Smooth muscle cell (in vitro differentiated cells): ENCODE measurements around the gene ITPRIPL2. TPM values are rescaled to one million over a fixed set of nuclear protein-coding genes. Genes with fewer than 3 reads are reported as not detected.

Experiments used
- DNase-seq: peaks from one replicate; lab custom pipeline; 2025; ENCODE audit not compliant: unreplicated experiment; lab: John Stamatoyannopoulos, UW
- H2AFZ ChIP-seq: fragments of 200-600 bp; sonication (generic); 2 replicates; pipeline ENCODE4 v1.6.0; 2016; ENCODE audit warnings: antibody characterized with exemption, low read depth, mild to moderate bottlenecking
- H3F3A ChIP-seq: fragments of 200-600 bp; sonication (generic); 2 replicates; pipeline ENCODE4 v1.6.0; 2017; ENCODE audit warnings: antibody characterized with exemption, low read depth
- H3K27ac ChIP-seq: fragments of 200-600 bp; sonication (generic); 2 replicates; pipeline ENCODE4 v1.5.1; 2016; ENCODE audit warnings: low read depth, mild to moderate bottlenecking
- H3K27me3 ChIP-seq: fragments of 200-600 bp; sonication (generic); 2 replicates; pipeline ENCODE4 v1.6.1; 2016; ENCODE audit warnings: low read depth, mild to moderate bottlenecking
- H3K36me3 ChIP-seq: fragments of 200-600 bp; sonication (generic); 2 replicates; pipeline ENCODE4 v1.5.1; 2016; ENCODE audit warnings: low read depth
- H3K4me1 ChIP-seq: fragments of 200-600 bp; sonication (generic); 2 replicates; pipeline ENCODE4 v1.5.1; 2016; ENCODE audit warnings: low read depth
- H3K4me2 ChIP-seq: fragments of 200-600 bp; sonication (generic); 2 replicates; pipeline ENCODE4 v1.6.0; 2016; ENCODE audit warnings: mild to moderate bottlenecking
- H3K4me3 ChIP-seq: fragments of 200-600 bp; sonication (generic); 2 replicates; pipeline ENCODE4 v1.5.1; 2016; ENCODE audit warnings: mild to moderate bottlenecking
- H3K79me2 ChIP-seq: fragments of 200-600 bp; sonication (generic); 2 replicates; pipeline ENCODE4 v1.6.0; 2016; ENCODE audit warnings: low read depth, mild to moderate bottlenecking
- H3K9ac ChIP-seq: fragments of 200-600 bp; sonication (generic); 2 replicates; pipeline ENCODE4 v1.6.0; 2016; ENCODE audit warnings: low read depth
- H3K9me3 ChIP-seq: fragments of 200-600 bp; sonication (generic); replicated peaks from 2 replicates; pipeline ENCODE4 v1.5.1; 2016; ENCODE audit warnings: low read depth
- H4K20me1 ChIP-seq: fragments of 200-600 bp; sonication (generic); 2 replicates; pipeline ENCODE4 v1.6.0; 2016; ENCODE audit warnings: low read depth
- CTCF ChIP-seq: fragments of 200-600 bp; sonication (generic); IDR thresholded peaks from 2 replicates; pipeline ENCODE4 v1.5.1; 2017; ENCODE audit warnings: borderline replicate concordance, mild to moderate bottlenecking, antibody characterized with exemption; ENCODE audit not compliant: insufficient read depth, poor library complexity, severe bottlenecking
- WGBS: methylation state at CpG from one replicate; pipeline ENCODE4 v1.1.7; 2016; ENCODE audit warnings: low lambda C conversion rate; 5-methylcytosine and 5-hydroxymethylcytosine counted together
- polyA plus RNA-seq: library from polyadenylated mRNA; unstranded; fragments of >200 nt; fragmentation: Nextera tagmentation; extraction: Ambion mirVana; gene quantifications from 2 replicates; pipeline ENCODE4 v1.2.1, GENCODE V29; 2016
- total RNA-seq: library from RNA; depleted of rRNA; stranded (reverse); fragments of >200 nt; gene quantifications from 2 replicates; pipeline ENCODE4 v1.2.3, GENCODE V29; 2014

Gene ITPRIPL2
- total and polyA plus RNA-seq, 2 experiments from 2014 or later = 16.4 to 26.4 TPM

- Histone ChIP-seq H2AFZ (no peak overlapping the region), H3K27ac (no peak overlapping the region), H3K27me3 (no peaks in the 10 kb centered on the region), H3K9ac (no peak overlapping the region), H3K4me1 (peaks cover 4% of the 10 kb centered on the region), H3K4me3 (no peak overlapping the region), H3K4me2 (no peak overlapping the region), H3K9me3 (no peaks in the 10 kb centered on the region), H3K79me2 (no peaks in the 10 kb centered on the region), H4K20me1 (no peaks in the 10 kb centered on the region), H3K36me3 (no peaks in the 10 kb centered on the region), H3F3A (peaks cover 7% of the 10 kb centered on the region)
- no peak for TF ChIP-seq CTCF
- DNase-seq = no peak
- 92% methylated on average over 9 of the region's 9 CpGs for WGBS
Observed at GRCh38 chr16:19143599-19143956, 29.8 kb downstream of the ITPRIPL2 start.

GRCh38 chr16:19145010-19145409 is 31.2 kb downstream of the ITPRIPL2 start:
- DNase-seq = no peak
- no peaks in the 10 kb centered on the region for H3K4me1 ChIP-seq
- H3K27ac ChIP-seq = no peak overlapping the region
- no peak overlapping the region for H3K4me2 ChIP-seq
- no peaks in the 10 kb centered on the region for H3K79me2 ChIP-seq
- no peak overlapping the region for H3K4me3 ChIP-seq
- TF ChIP-seq CTCF = no peak
- H3K27me3 ChIP-seq = no peaks in the 10 kb centered on the region
- no peak overlapping the region for H3K9ac ChIP-seq
- H4K20me1 ChIP-seq = no peaks in the 10 kb centered on the region
- H3K9me3 ChIP-seq = no peaks in the 10 kb centered on the region
- H2AFZ ChIP-seq = no peak overlapping the region
- WGBS = 77% methylated on average over 3 of the region's 3 CpGs
- H3K36me3 ChIP-seq = no peaks in the 10 kb centered on the region
- no peaks in the 10 kb centered on the region for H3F3A ChIP-seq

- TF ChIP-seq CTCF = no peak
- Histone ChIP-seq H3K9me3 (no peaks in the 10 kb centered on the region), H3K27ac (no peak overlapping the region), H3K4me3 (no peak overlapping the region), H3K27me3 (no peaks in the 10 kb centered on the region), H3K36me3 (no peaks in the 10 kb centered on the region), H3K4me2 (no peak overlapping the region), H3K9ac (no peak overlapping the region), H3K4me1 (no peaks in the 10 kb centered on the region), H4K20me1 (no peaks in the 10 kb centered on the region), H2AFZ (no peak overlapping the region), H3F3A (no peaks in the 10 kb centered on the region), H3K79me2 (no peaks in the 10 kb centered on the region)
- 84% methylated on average over 4 of the region's 4 CpGs for WGBS
- DNase-seq = no peak
Observed at GRCh38 chr16:19147126-19147525, 33.4 kb downstream of the ITPRIPL2 start.

- no peaks in the 10 kb centered on the region for H3K79me2 ChIP-seq
- H3K9me3 ChIP-seq = no peaks in the 10 kb centered on the region
- no peak overlapping the region for H2AFZ ChIP-seq
- H3K4me2 ChIP-seq = no peak overlapping the region
- no peak for DNase-seq
- H3K4me1 ChIP-seq = no peaks in the 10 kb centered on the region
- H3K27me3 ChIP-seq = no peaks in the 10 kb centered on the region
- H3K4me3 ChIP-seq = no peak overlapping the region
- WGBS = 90% methylated on average over 4 of the region's 4 CpGs
- no peak overlapping the region for H3K27ac ChIP-seq
- no peak for TF ChIP-seq CTCF
- no peaks in the 10 kb centered on the region for H3K36me3 ChIP-seq
- H3K9ac ChIP-seq = no peak overlapping the region
- H4K20me1 ChIP-seq = no peaks in the 10 kb centered on the region
- no peaks in the 10 kb centered on the region for H3F3A ChIP-seq
Observed at GRCh38 chr16:19147627-19148026, 33.9 kb downstream of the ITPRIPL2 start.
